ENCODE data around the gene DOK7. TPM values are rescaled to one million over a fixed set of nuclear protein-coding genes. Genes with fewer than 3 reads are reported as not detected.

Gene DOK7
- total and polyA plus RNA-seq, 7 donors, result 0.85 to 1.9 (median 1.2) TPM; not detected in 4

- peaks cover 0 to 36% (median 26%) of the 10 kb centered on the region in 3 donors for H3K27me3 ChIP-seq
- DNase-seq, result no peak
- WGBS, 2 donors, result 80 to 87% methylated on average over 11 of the region's 11 CpGs
- TF ChIP-seq POLR2A (IDR thresholded peaks at IDR 0.05) (no peak), CTCF (IDR thresholded peaks at IDR 0.05) (no peak), POLR2AphosphoS5 (IDR thresholded peaks at IDR 0.05) (no peak), EP300 (IDR thresholded peaks at IDR 0.05) (no peak)
- no peaks in the 10 kb centered on the region for H3K9me3 ChIP-seq
- intact Hi-C loops (cut with DNase I), result no loop called here
- H3K27ac ChIP-seq, result no peak overlapping the region
- no peaks in the 10 kb centered on the region for H3K4me1 ChIP-seq
- H3K4me3 ChIP-seq, result no peak overlapping the region
- H3K36me3 ChIP-seq, result peaks cover 0 to 19% (median 0%) of the 10 kb centered on the region in 4 donors
Measured at GRCh38 chr4:3498407-3498806, 35.3 kb downstream of the DOK7 start.

- Histone ChIP-seq H3K27ac (no peak overlapping the region), H3K4me3 (no peak overlapping the region), H3K27me3 (peaks cover 0 to 30% (median 20%) of the 10 kb centered on the region in 3 donors), H3K4me1 (no peaks in the 10 kb centered on the region), H3K9me3 (no peaks in the 10 kb centered on the region), H3K36me3 (peaks cover 0 to 25% (median 0%) of the 10 kb centered on the region in 4 donors)
- TF ChIP-seq POLR2AphosphoS5 (IDR thresholded peaks at IDR 0.05), result no peak
- no peak for TF ChIP-seq EP300 (IDR thresholded peaks at IDR 0.05)
- TF ChIP-seq CTCF (IDR thresholded peaks at IDR 0.05), result no peak
- no peak for TF ChIP-seq POLR2A (IDR thresholded peaks at IDR 0.05)
- DNase-seq, result no peak
- intact Hi-C loops (cut with DNase I), result no loop called here
- WGBS, 2 donors, result 78 to 87% methylated on average over 20 of the region's 20 CpGs
Measured at GRCh38 chr4:3498901-3499510, 35.9 kb downstream of the DOK7 start.

- no peak for DNase-seq
- no peak overlapping the region for H3K27ac ChIP-seq
- no peaks in the 10 kb centered on the region for H3K4me1 ChIP-seq
- no peak overlapping the region for H3K4me3 ChIP-seq
- H3K27me3 ChIP-seq, result peaks cover 0 to 23% (median 15%) of the 10 kb centered on the region in 3 donors
- no peak for TF ChIP-seq EP300 (IDR thresholded peaks at IDR 0.05)
- H3K36me3 ChIP-seq, result peaks cover 0 to 27% (median 0%) of the 10 kb centered on the region in 4 donors
- H3K9me3 ChIP-seq, result no peaks in the 10 kb centered on the region
- 90 to 93% methylated on average over 12 of the region's 12 CpGs for WGBS, 2 donors
- intact Hi-C loops (cut with DNase I), result no loop called here
Measured at GRCh38 chr4:3499710-3500109, 36.6 kb downstream of the DOK7 start.

GRCh38 chr4:3500111-3500510 is 37.0 kb downstream of the DOK7 start:
- no peaks in the 10 kb centered on the region for H3K4me1 ChIP-seq
- 95 to 97% methylated on average over 17 of the region's 17 CpGs for WGBS, 2 donors
- DNase-seq, result no peak
- H3K4me3 ChIP-seq, result no peak overlapping the region
- no peaks in the 10 kb centered on the region for H3K9me3 ChIP-seq
- H3K36me3 ChIP-seq, result peaks cover 0 to 30% (median under 1%) of the 10 kb centered on the region in 4 donors
- no peak for TF ChIP-seq CTCF (IDR thresholded peaks at IDR 0.05)
- no peak for TF ChIP-seq POLR2A (IDR thresholded peaks at IDR 0.05)
- TF ChIP-seq POLR2AphosphoS5 (IDR thresholded peaks at IDR 0.05), result no peak
- no peak for TF ChIP-seq EP300 (IDR thresholded peaks at IDR 0.05)
- no peak overlapping the region for H3K27ac ChIP-seq
- intact Hi-C loops (cut with DNase I), result no loop called here
- H3K27me3 ChIP-seq, result peaks cover 0 to 19% (median 12%) of the 10 kb centered on the region in 3 donors

- H3K4me1 ChIP-seq, result no peaks in the 10 kb centered on the region
- DNase-seq, result no peak
- no peaks in the 10 kb centered on the region for H3K9me3 ChIP-seq
- no peak for TF ChIP-seq POLR2AphosphoS5 (IDR thresholded peaks at IDR 0.05)
- TF ChIP-seq POLR2A (IDR thresholded peaks at IDR 0.05), result no peak
- TF ChIP-seq EP300 (IDR thresholded peaks at IDR 0.05), result no peak
- no peak for TF ChIP-seq CTCF (IDR thresholded peaks at IDR 0.05)
- WGBS, 2 donors, result 93% methylated on average over 29 of the region's 29 CpGs
- intact Hi-C loops (cut with DNase I), result no loop called here
- H3K36me3 ChIP-seq, result peaks cover 0 to 36% (median 3%) of the 10 kb centered on the region in 4 donors
- no peak overlapping the region for H3K4me3 ChIP-seq
- peaks cover 0 to 14% (median 7%) of the 10 kb centered on the region in 3 donors for H3K27me3 ChIP-seq
- no peak overlapping the region for H3K27ac ChIP-seq
Measured at GRCh38 chr4:3500634-3501101, 37.6 kb downstream of the DOK7 start.

All from sigmoid colon (tissue), 7 donors.